ENCODE measurements around the gene CSAD.

- TF ChIP-seq, protein P1, sequence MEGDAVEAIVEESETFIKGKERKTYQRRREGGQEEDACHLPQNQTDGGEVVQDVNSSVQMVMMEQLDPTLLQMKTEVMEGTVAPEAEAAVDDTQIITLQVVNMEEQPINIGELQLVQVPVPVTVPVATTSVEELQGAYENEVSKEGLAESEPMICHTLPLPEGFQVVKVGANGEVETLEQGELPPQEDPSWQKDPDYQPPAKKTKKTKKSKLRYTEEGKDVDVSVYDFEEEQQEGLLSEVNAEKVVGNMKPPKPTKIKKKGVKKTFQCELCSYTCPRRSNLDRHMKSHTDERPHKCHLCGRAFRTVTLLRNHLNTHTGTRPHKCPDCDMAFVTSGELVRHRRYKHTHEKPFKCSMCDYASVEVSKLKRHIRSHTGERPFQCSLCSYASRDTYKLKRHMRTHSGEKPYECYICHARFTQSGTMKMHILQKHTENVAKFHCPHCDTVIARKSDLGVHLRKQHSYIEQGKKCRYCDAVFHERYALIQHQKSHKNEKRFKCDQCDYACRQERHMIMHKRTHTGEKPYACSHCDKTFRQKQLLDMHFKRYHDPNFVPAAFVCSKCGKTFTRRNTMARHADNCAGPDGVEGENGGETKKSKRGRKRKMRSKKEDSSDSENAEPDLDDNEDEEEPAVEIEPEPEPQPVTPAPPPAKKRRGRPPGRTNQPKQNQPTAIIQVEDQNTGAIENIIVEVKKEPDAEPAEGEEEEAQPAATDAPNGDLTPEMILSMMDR (IDR thresholded peaks at IDR 0.05): no peak
- TF ChIP-seq POLR2A (IDR thresholded peaks at IDR 0.05): no peak
Measured at GRCh38 chr12:53192531-53193021, 11.9 kb upstream of the CSAD start.

Measured in right lobe of liver (tissue), 4 donors.